Chondrocyte (in vitro differentiated cells): ENCODE measurements around the gene C4A. TPM values are rescaled to one million over a fixed set of nuclear protein-coding genes. Genes with fewer than 3 reads are reported as not detected.

Experiments used
- DNase-seq: peaks from one replicate; pipeline ENCODE4 v3.0.0; 2021; ENCODE audit warnings: mixed read lengths, low spot score
- H3K27ac Mint-ChIP-seq: one replicate; pipeline ENCODE4 v1.8.0; 2021; ENCODE audit warnings: mild to moderate bottlenecking, moderate library complexity, mixed read lengths; ENCODE audit not compliant: unreplicated experiment
- H3K27me3 Mint-ChIP-seq: 2 replicates; pipeline ENCODE4 v1.8.0; 2021; ENCODE audit warnings: low read depth, mixed read lengths
- H3K36me3 Mint-ChIP-seq: 2 replicates; pipeline ENCODE4 v1.8.0; 2021; ENCODE audit warnings: low read depth, mixed read lengths
- H3K4me1 Mint-ChIP-seq: 2 replicates; pipeline ENCODE4 v1.8.0; 2021; ENCODE audit warnings: low read depth, mild to moderate bottlenecking, mixed read lengths
- H3K4me3 Mint-ChIP-seq: one replicate; pipeline ENCODE4 v1.8.0; 2021; ENCODE audit warnings: mild to moderate bottlenecking, moderate library complexity, mixed read lengths; ENCODE audit not compliant: unreplicated experiment
- H3K9me3 Mint-ChIP-seq: 2 replicates; pipeline ENCODE4 v1.8.0; 2021; ENCODE audit warnings: low read depth, mixed read lengths
- total RNA-seq: library from RNA; stranded (reverse); gene quantifications from 3 replicates; pipeline ENCODE4 v1.2.1, GENCODE V29; 2021
- TF ChIP-seq, protein P1 (sequence below): fragments of 200-600 bp; sonication (generic); IDR thresholded peaks from 2 replicates; pipeline ENCODE4 v1.5.0; 2021; ENCODE audit warnings: antibody characterized with exemption, mild to moderate bottlenecking, moderate library complexity

C4A gene
- total RNA-seq, 1 donor from 2014 or later, result 13.3 TPM

DNA sequence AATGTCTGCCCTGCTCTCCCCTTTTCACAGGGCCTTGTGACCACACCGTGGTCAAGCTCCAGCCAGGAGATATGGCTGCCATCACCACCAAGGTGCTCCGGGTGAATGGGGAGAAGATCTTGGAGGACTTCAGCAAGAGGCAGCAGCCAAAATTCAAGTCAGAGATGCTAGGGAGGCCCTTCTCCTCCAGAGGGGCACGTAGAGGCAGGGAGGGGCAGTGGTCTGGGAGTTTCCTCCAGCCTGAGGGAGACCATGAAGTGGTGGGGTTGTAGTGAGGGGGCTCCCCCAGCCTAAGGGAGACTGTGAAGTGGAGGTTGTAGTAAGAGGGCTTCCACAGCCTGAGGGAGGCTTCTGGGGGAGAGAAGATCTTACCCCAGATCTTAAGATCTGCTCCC, 13.9 kb upstream of the C4A start:
- no peaks in the 10 kb centered on the region for H3K27me3 Mint-ChIP-seq
- peak overlapping the region; percentile 10 for H3K4me3 Mint-ChIP-seq
- peak; percentile 57 for DNase-seq
- TF ChIP-seq, protein P1, sequence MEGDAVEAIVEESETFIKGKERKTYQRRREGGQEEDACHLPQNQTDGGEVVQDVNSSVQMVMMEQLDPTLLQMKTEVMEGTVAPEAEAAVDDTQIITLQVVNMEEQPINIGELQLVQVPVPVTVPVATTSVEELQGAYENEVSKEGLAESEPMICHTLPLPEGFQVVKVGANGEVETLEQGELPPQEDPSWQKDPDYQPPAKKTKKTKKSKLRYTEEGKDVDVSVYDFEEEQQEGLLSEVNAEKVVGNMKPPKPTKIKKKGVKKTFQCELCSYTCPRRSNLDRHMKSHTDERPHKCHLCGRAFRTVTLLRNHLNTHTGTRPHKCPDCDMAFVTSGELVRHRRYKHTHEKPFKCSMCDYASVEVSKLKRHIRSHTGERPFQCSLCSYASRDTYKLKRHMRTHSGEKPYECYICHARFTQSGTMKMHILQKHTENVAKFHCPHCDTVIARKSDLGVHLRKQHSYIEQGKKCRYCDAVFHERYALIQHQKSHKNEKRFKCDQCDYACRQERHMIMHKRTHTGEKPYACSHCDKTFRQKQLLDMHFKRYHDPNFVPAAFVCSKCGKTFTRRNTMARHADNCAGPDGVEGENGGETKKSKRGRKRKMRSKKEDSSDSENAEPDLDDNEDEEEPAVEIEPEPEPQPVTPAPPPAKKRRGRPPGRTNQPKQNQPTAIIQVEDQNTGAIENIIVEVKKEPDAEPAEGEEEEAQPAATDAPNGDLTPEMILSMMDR, result no peak
- H3K27ac Mint-ChIP-seq, result peak overlapping the region; percentile 49
- H3K9me3 Mint-ChIP-seq, result no peaks in the 10 kb centered on the region
- H3K4me1 Mint-ChIP-seq, result peaks cover 27% of the 10 kb centered on the region
- H3K36me3 Mint-ChIP-seq, result peaks cover 21% of the 10 kb centered on the region

DNA sequence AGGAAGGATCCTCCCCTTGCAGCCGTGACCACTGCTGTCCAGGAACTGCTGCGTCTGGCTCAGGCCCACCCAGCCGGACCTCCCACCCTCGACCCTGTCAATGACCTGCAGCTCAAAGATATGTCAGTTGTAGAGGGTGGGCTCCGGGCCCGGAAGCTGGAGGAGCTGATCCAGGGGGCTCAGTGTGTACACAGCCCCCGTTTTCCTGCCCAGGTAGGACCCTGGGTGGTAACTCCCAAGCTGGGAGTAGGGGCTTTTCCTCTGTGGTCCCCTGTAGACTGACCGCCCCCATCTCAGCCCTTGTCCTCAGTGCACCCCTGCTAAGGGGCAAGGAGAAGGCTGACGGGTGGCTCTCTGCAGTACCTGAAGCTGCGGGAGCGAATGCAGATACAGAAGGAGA, 13.5 kb upstream of the C4A start:
- Mint-ChIP-seq H3K4me3 (no peak overlapping the region), H3K27me3 (no peaks in the 10 kb centered on the region), H3K9me3 (no peaks in the 10 kb centered on the region), H3K4me1 (peaks cover 31% of the 10 kb centered on the region), H3K27ac (no peak overlapping the region), H3K36me3 (peaks cover 22% of the 10 kb centered on the region)
- TF ChIP-seq, protein P1, result no peak
- DNase-seq, result no peak

DNA sequence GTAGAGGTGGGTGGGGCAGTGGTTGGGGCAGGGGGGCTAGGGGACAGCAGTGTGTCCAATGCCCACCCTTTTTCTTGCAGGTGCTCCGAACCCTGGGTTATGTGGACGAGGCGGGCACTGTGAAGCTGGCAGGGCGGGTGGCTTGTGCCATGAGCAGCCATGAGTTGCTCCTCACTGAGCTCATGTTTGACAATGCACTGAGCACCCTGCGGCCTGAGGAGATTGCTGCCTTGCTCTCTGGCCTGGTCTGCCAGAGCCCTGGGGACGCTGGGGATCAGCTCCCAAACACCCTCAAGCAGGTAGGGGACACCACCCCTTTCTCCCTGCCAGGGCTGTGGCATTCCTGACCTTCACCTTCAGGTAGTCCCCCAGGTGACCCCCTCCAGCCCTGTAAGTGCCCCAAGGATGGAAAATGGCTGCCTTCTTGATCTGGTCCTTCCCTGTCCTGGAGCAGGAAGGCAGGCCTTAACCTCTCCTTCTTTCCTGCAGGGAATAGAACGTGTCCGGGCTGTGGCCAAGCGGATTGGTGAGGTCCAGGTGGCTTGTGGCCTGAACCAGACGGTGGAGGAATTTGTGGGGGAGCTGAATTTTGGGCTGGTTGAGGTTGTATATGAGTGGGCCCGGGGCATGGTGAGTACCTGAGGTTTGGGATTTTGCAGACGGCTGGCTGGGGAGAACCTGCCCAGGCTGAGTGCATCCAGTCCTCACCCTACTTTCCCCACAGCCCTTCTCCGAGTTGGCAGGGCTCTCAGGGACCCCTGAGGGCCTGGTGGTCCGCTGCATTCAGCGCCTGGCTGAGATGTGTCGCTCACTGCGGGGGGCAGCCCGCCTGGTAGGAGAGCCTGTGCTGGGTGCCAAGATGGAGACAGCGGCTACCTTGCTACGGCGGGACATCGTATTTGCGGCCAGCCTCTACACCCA, 12.8 kb upstream of the C4A start:
- Mint-ChIP-seq H3K36me3 (peaks cover 19% of the 10 kb centered on the region), H3K27ac (no peak overlapping the region), H3K4me1 (peaks cover 36% of the 10 kb centered on the region), H3K4me3 (no peak overlapping the region), H3K9me3 (no peaks in the 10 kb centered on the region), H3K27me3 (no peaks in the 10 kb centered on the region)
- peak; percentile 91 for DNase-seq
- TF ChIP-seq, protein P1, result no peak

DNA sequence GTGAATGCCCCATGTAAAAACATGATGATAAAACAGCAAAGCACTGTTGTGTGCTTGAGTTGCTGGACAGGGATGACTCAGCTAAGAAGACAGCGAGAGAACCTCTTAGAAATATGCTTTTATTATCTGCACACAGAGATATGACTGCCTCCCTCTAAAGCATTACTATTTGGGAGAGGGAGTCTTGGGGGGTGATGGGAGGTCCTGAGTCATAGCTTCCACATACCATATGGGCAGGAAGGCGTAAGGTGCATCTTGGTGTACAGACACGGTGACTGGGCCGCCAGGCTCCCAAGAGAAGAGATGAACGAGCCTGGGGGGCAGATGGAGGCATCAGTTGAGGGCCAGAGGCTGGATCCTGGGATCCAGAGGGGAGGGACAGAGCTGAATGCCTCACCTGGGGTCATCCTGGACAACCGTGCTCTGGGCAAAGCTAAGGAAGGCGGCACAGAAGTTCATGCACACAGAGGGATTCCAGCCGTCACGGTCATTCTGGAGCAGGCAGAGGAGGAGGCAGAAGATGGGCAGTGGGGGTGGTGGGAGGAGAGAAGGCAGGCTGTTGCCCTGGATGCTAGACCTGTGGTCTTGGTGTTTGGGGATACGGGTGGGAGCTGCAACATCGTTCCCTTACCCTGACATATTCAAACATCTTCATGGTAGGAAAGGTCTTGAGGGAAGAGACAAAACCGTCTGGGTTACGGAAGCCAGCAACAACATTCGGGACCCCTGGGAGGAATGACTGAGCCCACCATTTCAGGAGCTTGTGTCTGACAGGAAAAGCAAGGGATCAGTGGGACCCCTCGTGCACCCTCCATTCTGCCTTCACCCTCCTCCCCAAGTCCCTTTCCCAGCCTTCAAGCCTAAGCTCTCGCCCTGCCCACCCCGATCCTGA, 11.9 kb upstream of the C4A start:
- DNase-seq, result peak; percentile 44
- H3K4me1 Mint-ChIP-seq, result peaks cover 36% of the 10 kb centered on the region

More for the DNA sequence above, 11.9 kb upstream of the C4A start:
- H3K27me3 Mint-ChIP-seq, result no peaks in the 10 kb centered on the region
- H3K36me3 Mint-ChIP-seq, result peaks cover 18% of the 10 kb centered on the region
- H3K27ac Mint-ChIP-seq, result peak overlapping the region; percentile 100
- no peaks in the 10 kb centered on the region for H3K9me3 Mint-ChIP-seq
- TF ChIP-seq, protein P1, result no peak
- H3K4me3 Mint-ChIP-seq, result peak overlapping the region; percentile 96
